BLaER1 (cell line): Measurements from ENCODE around the gene PDE9A.
"Not testable (repeated sequence)": the region's sequence is repeated elsewhere in the genome, so short reads cannot be mapped to it uniquely, and the experiment has no call there.

Experiments used
- H3K27ac ChIP-seq: shearing (Covaris generic); formaldehyde crosslinking; 2 replicates; pipeline ENCODE4 v1.8.1; 2022
- H3K27me3 ChIP-seq: shearing (Covaris generic); formaldehyde crosslinking; 2 replicates; pipeline ENCODE4 v1.8.1; 2022
- H3K36me3 ChIP-seq: shearing (Covaris generic); formaldehyde crosslinking; 2 replicates; pipeline ENCODE4 v1.8.1; 2022
- H3K4me1 ChIP-seq: shearing (Covaris generic); formaldehyde crosslinking; 2 replicates; pipeline ENCODE4 v1.8.1; 2022
- H3K4me2 ChIP-seq: shearing (Covaris generic); formaldehyde crosslinking; 2 replicates; pipeline ENCODE4 v1.8.1; 2022
- H3K4me3 ChIP-seq: shearing (Covaris generic); formaldehyde crosslinking; 2 replicates; pipeline ENCODE4 v1.8.1; 2022
- H3K9ac ChIP-seq: shearing (Covaris generic); formaldehyde crosslinking; 2 replicates; pipeline ENCODE4 v1.8.1; 2022
- H3K9me3 ChIP-seq: shearing (Covaris generic); formaldehyde crosslinking; 2 replicates; pipeline ENCODE4 v1.8.1; 2022
- H4K20me1 ChIP-seq: shearing (Covaris generic); formaldehyde crosslinking; 2 replicates; pipeline ENCODE4 v1.8.1; 2022
- Cebpa-rat ChIP-seq: shearing (Covaris generic); IDR thresholded peaks from 2 replicates; pipeline ENCODE4 v1.8.1; 2022

PDE9A gene

GRCh38 chr21:42704861-42705260, 51.4 kb downstream of the PDE9A start:
- Histone ChIP-seq H3K36me3 (no peaks in the 10 kb centered on the region), H3K27ac (0 out of 2 replicates have a peak overlapping the region, but pooled peaks have one; percentile 2), H3K27me3 (no peaks in the 10 kb centered on the region), H4K20me1 (no peaks in the 10 kb centered on the region), H3K4me3 (no peak overlapping the region), H3K9ac (no peak overlapping the region), H3K4me2 (peak overlapping the region; percentile 80), H3K4me1 (peaks cover 26% of the 10 kb centered on the region), H3K9me3 (peaks cover 6% of the 10 kb centered on the region; the same call in 1 of the 2 replicates)
- TF ChIP-seq Cebpa-rat: no peak

DNA sequence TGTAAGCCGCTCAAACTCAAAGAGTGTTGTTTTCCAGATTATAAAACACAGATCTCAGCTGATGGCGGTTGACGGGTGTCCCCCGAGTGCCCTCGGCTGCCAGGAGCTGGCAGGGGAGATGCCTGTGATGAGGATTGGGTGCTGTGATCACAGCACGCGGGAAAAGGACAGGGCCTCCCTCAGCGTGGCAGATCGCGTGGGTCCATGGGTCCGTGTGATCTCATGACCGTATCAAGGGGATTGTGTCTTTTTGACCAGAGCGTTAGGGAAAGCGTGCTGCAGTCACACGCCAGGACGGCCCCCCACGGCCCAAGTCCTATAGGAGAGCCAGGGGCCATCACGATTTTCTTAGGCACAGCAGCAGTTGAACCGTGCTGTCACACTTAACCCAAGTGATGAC, 51.9 kb downstream of the PDE9A start:
- H3K9me3 ChIP-seq: peaks cover 6% of the 10 kb centered on the region; the same call in 1 of the 2 replicates
- H3K36me3 ChIP-seq: no peaks in the 10 kb centered on the region
- H3K4me3 ChIP-seq: no peak overlapping the region
- H3K4me1 ChIP-seq: peaks cover 26% of the 10 kb centered on the region
- H3K27me3 ChIP-seq: no peaks in the 10 kb centered on the region
- TF ChIP-seq Cebpa-rat: no peak
- peak overlapping the region; percentile 80 for H3K4me2 ChIP-seq
- no peaks in the 10 kb centered on the region for H4K20me1 ChIP-seq
- 0 out of 2 replicates have a peak overlapping the region, but pooled peaks have one; percentile 2 for H3K27ac ChIP-seq
- no peak overlapping the region for H3K9ac ChIP-seq

DNA sequence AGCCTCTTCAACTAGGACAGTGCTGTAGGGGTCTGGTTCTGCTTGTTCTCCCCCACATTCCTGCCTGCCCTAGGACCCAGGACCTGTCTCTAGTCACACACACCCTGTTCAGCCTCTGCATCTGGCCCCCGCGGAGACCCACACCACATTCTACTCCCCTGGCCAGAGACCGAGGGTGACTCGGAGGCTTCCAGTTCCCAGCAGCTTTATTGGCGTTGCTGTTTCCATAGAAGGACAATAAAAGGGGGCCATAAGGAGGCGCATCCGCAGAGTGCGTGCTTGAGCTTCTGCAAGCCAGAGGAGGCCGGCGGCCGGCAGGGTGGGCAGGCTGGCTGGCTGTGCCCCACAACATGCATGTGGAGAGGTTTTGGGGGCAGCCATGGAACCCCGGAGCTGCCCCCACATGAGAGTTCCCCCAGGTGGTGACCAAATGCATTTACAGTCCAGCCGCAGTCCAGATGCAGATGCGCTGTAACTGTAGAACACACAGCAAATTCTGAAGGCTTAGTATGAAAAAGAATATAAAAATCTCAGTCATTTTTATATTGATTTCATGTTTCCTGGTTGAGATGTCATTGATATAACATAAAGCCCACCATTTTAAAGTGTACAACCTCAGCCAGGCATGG, 52.4 kb downstream of the PDE9A start:
- Histone ChIP-seq H3K9me3 (peaks cover 6% of the 10 kb centered on the region; the same call in 1 of the 2 replicates), H3K4me1 (peaks cover 26% of the 10 kb centered on the region), H3K27ac (no peak overlapping the region), H4K20me1 (no peaks in the 10 kb centered on the region), H3K4me3 (no peak overlapping the region), H3K9ac (no peak overlapping the region), H3K27me3 (no peaks in the 10 kb centered on the region), H3K4me2 (peak overlapping the region; percentile 80), H3K36me3 (no peaks in the 10 kb centered on the region)
- TF ChIP-seq Cebpa-rat: no peak

- no peak for TF ChIP-seq Cebpa-rat
- Histone ChIP-seq H3K36me3 (no peaks in the 10 kb centered on the region), H3K27ac (no peak overlapping the region), H3K4me2 (no peak overlapping the region), H3K9ac (no peak overlapping the region), H4K20me1 (no peaks in the 10 kb centered on the region), H3K9me3 (0 out of 2 replicates have a peak, but pooled peaks cover under 1% of the 10 kb centered on the region), H3K4me1 (peaks cover 26% of the 10 kb centered on the region), H3K4me3 (no peak overlapping the region), H3K27me3 (no peaks in the 10 kb centered on the region)
Measured at GRCh38 chr21:42706765-42707164, 53.3 kb downstream of the PDE9A start.

- H3K4me2 ChIP-seq: no peak overlapping the region
- peaks cover 26% of the 10 kb centered on the region for H3K4me1 ChIP-seq
- H3K9me3 ChIP-seq: no peaks in the 10 kb centered on the region
- TF ChIP-seq Cebpa-rat: no peak
- H3K27me3 ChIP-seq: no peaks in the 10 kb centered on the region
- no peak overlapping the region for H3K9ac ChIP-seq
- no peak overlapping the region for H3K27ac ChIP-seq
- no peaks in the 10 kb centered on the region for H4K20me1 ChIP-seq
- H3K4me3 ChIP-seq: no peak overlapping the region
- no peaks in the 10 kb centered on the region for H3K36me3 ChIP-seq
Measured at GRCh38 chr21:42707207-42707830, 53.9 kb downstream of the PDE9A start.

DNA sequence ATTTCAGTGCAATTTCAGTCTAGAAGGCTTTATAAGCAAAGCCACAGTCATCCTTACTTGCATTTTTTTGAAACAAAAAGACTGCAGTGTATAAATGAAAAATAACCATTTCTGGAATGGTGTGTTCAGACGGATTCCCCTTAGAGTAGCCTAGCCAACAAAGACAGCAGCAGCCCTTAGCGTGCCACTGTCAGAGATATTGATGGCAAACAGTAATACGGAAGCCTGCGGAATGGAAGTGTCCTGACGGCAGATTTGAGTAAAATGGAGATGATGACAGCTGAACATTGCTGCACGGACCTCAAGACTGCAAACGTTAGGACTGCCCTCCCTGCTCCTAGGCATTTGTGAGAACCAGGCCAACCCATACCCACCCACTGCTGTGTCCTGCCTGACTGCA, 54.7 kb downstream of the PDE9A start:
- no peak overlapping the region for H3K9ac ChIP-seq
- no peaks in the 10 kb centered on the region for H3K36me3 ChIP-seq
- no peak overlapping the region for H3K4me2 ChIP-seq
- no peak overlapping the region for H3K4me3 ChIP-seq
- peaks cover 26% of the 10 kb centered on the region for H3K4me1 ChIP-seq
- no peaks in the 10 kb centered on the region for H4K20me1 ChIP-seq
- no peak for TF ChIP-seq Cebpa-rat
- no peaks in the 10 kb centered on the region for H3K9me3 ChIP-seq
- no peak overlapping the region for H3K27ac ChIP-seq
- H3K27me3 ChIP-seq: no peaks in the 10 kb centered on the region

DNA sequence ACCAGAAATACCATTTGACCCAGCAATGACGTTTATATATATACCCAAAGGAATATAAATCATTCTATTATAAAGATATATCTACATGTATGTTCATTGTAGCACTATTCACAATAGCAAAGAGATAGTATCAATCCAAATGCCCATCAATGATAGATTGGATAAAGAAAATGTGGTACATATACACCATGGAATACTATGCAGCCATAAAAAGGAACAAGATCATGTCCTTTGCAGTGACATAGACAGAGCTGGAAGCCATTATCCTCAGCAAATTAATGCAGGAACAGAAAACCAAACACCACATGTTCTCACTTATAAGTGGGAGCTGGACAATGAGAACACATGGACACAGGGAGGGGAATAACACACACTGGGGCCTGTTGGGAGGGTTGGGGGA, 55.5 kb downstream of the PDE9A start:
- not testable (repeated sequence) for H4K20me1 ChIP-seq, H3K36me3 ChIP-seq, H3K4me3 ChIP-seq, H3K4me2 ChIP-seq, H3K9ac ChIP-seq, H3K27me3 ChIP-seq, H3K9me3 ChIP-seq, H3K27ac ChIP-seq
- peaks cover 21% of the 10 kb centered on the region for H3K4me1 ChIP-seq

- no peaks in the 10 kb centered on the region for H3K36me3 ChIP-seq
- TF ChIP-seq Cebpa-rat: no peak
- H3K27me3 ChIP-seq: no peaks in the 10 kb centered on the region
Measured at GRCh38 chr21:42711667-42712066, 58.2 kb downstream of the PDE9A start.

DNA sequence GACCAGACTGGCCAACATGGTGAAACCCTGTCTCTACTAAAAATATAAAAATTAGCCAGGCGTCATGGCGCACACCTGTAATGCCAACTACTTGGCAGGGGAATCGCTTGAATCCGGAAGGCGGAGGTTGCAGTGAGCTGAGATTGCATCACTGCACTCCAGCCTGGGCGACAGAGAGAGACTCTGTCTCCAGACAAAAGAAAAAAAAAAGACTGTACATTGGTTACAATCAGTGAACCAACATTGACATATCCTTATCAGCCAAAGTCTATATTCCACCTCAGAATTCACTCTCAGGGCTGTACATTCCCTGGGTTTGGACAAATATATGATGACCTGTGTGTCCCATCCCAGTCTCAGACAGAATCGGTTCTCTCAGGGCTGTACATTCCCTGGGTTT, 62.0 kb downstream of the PDE9A start:
- H3K27me3 ChIP-seq, H3K9me3 ChIP-seq, H3K4me2 ChIP-seq, H3K4me3 ChIP-seq, H3K4me1 ChIP-seq, H4K20me1 ChIP-seq, H3K36me3 ChIP-seq, H3K9ac ChIP-seq, H3K27ac ChIP-seq: not testable (repeated sequence)

More at GRCh38 chr21:42711667-42712066, 58.2 kb downstream of the PDE9A start:
- H3K27ac ChIP-seq: no peak overlapping the region
- no peak overlapping the region for H3K4me2 ChIP-seq
- no peaks in the 10 kb centered on the region for H3K4me1 ChIP-seq
- no peaks in the 10 kb centered on the region for H4K20me1 ChIP-seq
- no peaks in the 10 kb centered on the region for H3K9me3 ChIP-seq
- H3K9ac ChIP-seq: no peak overlapping the region
- H3K4me3 ChIP-seq: no peak overlapping the region

- H3K4me1 ChIP-seq: no peaks in the 10 kb centered on the region
Measured at GRCh38 chr21:42716074-42716473, 62.7 kb downstream of the PDE9A start.

GRCh38 chr21:42720484-42720883, 67.1 kb downstream of the PDE9A start:
- not testable (repeated sequence) for H3K36me3 ChIP-seq, H3K27me3 ChIP-seq, H4K20me1 ChIP-seq, H3K9ac ChIP-seq, H3K27ac ChIP-seq, H3K9me3 ChIP-seq, H3K4me2 ChIP-seq, H3K4me3 ChIP-seq
- peaks cover 29% of the 10 kb centered on the region for H3K4me1 ChIP-seq

More at GRCh38 chr21:42716074-42716473, 62.7 kb downstream of the PDE9A start:
- H3K27me3 ChIP-seq: no peaks in the 10 kb centered on the region
- H3K4me2 ChIP-seq: no peak overlapping the region
- no peak overlapping the region for H3K27ac ChIP-seq
- no peak overlapping the region for H3K4me3 ChIP-seq
- no peak overlapping the region for H3K9ac ChIP-seq
- no peak for TF ChIP-seq Cebpa-rat
- H3K9me3 ChIP-seq: no peaks in the 10 kb centered on the region
- H4K20me1 ChIP-seq: no peaks in the 10 kb centered on the region
- H3K36me3 ChIP-seq: no peaks in the 10 kb centered on the region
